HL-60/S4 (cell line): ENCODE data around the gene PDSS2.
"Not testable (repeated sequence)": the region's sequence is repeated elsewhere in the genome, so short reads cannot be mapped to it uniquely, and the experiment has no call there.

Experiments
- in situ Hi-C: fragments of 300-500 bp; cut with MboI; formaldehyde crosslinking; loops from 2 replicates; pipeline ENCODE4 v1.14.3; 2022; ENCODE audit warnings: low sequenced_read_pairs

The PDSS2 gene

GRCh38 chr6:107128577-107128976 lies 330.8 kb downstream of the PDSS2 start:
- in situ Hi-C loops, result loop anchor here (25.0 kb wide), 1 partner anchor 534 kb away; no protein-coding TSS in a partner anchor

GRCh38 chr6:107128175-107128574 lies 331.2 kb downstream of the PDSS2 start:
- in situ Hi-C loops, result loop anchor here (25.0 kb wide), 1 partner anchor 534 kb away; no protein-coding TSS in a partner anchor

GRCh38 chr6:107125771-107126170 lies 333.6 kb downstream of the PDSS2 start:
- in situ Hi-C loops, result loop anchor here (25.0 kb wide), 1 partner anchor 537 kb away; no protein-coding TSS in a partner anchor

- in situ Hi-C loops, result loop anchor here (25.0 kb wide), 1 partner anchor 537 kb away; no protein-coding TSS in a partner anchor
These were observed 334.4 kb downstream of the PDSS2 start for GRCh38 chr6:107124934-107125348.

GRCh38 chr6:107123501-107123900 lies 335.9 kb downstream of the PDSS2 start:
- in situ Hi-C loops, result no loop called here

GRCh38 chr6:107122748-107123147 lies 336.6 kb downstream of the PDSS2 start:
- in situ Hi-C loops, result no loop called here

- in situ Hi-C loops, result no loop called here
These were observed 337.3 kb downstream of the PDSS2 start for GRCh38 chr6:107121964-107122495.

- in situ Hi-C loops, result no loop called here
These were observed 338.1 kb downstream of the PDSS2 start for GRCh38 chr6:107121266-107121665.

GRCh38 chr6:107120404-107120803 lies 339.0 kb downstream of the PDSS2 start:
- in situ Hi-C loops, result no loop called here

- in situ Hi-C loops, result no loop called here
These were observed 340.4 kb downstream of the PDSS2 start for GRCh38 chr6:107118976-107119375.

- in situ Hi-C loops, result not testable (repeated sequence)
These were observed 340.8 kb downstream of the PDSS2 start for GRCh38 chr6:107118540-107118939.

GRCh38 chr6:107116931-107117330 lies 342.4 kb downstream of the PDSS2 start:
- in situ Hi-C loops, result no loop called here

GRCh38 chr6:107116328-107116892 lies 343.0 kb downstream of the PDSS2 start:
- in situ Hi-C loops, result no loop called here

GRCh38 chr6:107115695-107116327 lies 343.6 kb downstream of the PDSS2 start:
- in situ Hi-C loops, result no loop called here

GRCh38 chr6:107114926-107115694 lies 344.3 kb downstream of the PDSS2 start, which contains the start of gene BEND3:
TSS of gene BEND3 (minus strand) at chr6:107115515. CDS start at chr6:107099285, 16,230 bp downstream.
- in situ Hi-C loops, result no loop called here

GRCh38 chr6:107114213-107114925 lies 345.0 kb downstream of the PDSS2 start:
- in situ Hi-C loops, result no loop called here

GRCh38 chr6:107110200-107110599 lies 349.2 kb downstream of the PDSS2 start:
- in situ Hi-C loops, result no loop called here

- in situ Hi-C loops, result no loop called here
These were observed 351.0 kb downstream of the PDSS2 start for GRCh38 chr6:107108201-107108890.

- in situ Hi-C loops, result no loop called here
These were observed 351.6 kb downstream of the PDSS2 start for GRCh38 chr6:107107791-107108190.

GRCh38 chr6:107106165-107106564 lies 353.2 kb downstream of the PDSS2 start:
- in situ Hi-C loops, result no loop called here
